Lower leg skin (tissue), 3 donors: Measurements from ENCODE around the gene SAXO1.

Source experiments
- POLR2A ChIP-seq, 2 donors: fragments of 450-650 bp; IDR thresholded peaks; one replicate each; pipeline ENCODE4 v1.6.1; 2016 to 2017; ENCODE audit warnings: antibody characterized with exemption in 2 of 2, mild to moderate bottlenecking in 1 of 2, moderate library complexity in 1 of 2
- TF ChIP-seq, protein P1 (sequence below), 3 donors: fragments of 450-650 bp; IDR thresholded peaks; one replicate each; pipeline ENCODE4 v1.5.1; 2016; ENCODE audit warnings: antibody characterized with exemption in 3 of 3, mild to moderate bottlenecking in 3 of 3, moderate library complexity in 2 of 3

DNA sequence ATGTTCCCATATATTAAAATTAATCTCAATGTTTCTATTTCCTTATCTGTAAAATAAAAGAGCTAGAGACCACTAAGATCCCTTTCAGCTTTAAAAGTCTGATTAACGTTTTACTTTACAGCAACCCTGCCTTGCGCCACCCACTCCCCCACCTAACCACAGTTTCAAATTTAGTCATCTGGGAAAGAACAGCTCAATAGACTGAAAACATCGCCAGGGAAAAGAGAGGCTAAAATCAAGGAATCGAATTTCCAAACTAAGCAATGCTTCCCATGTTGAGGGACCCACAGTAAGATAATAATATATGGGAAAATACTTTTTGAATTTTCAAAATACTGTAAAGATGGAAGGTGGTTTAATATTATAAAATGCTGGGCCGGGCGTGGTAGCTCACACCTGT, 6.6 kb downstream of the SAXO1 start:
- TF ChIP-seq, protein P1, sequence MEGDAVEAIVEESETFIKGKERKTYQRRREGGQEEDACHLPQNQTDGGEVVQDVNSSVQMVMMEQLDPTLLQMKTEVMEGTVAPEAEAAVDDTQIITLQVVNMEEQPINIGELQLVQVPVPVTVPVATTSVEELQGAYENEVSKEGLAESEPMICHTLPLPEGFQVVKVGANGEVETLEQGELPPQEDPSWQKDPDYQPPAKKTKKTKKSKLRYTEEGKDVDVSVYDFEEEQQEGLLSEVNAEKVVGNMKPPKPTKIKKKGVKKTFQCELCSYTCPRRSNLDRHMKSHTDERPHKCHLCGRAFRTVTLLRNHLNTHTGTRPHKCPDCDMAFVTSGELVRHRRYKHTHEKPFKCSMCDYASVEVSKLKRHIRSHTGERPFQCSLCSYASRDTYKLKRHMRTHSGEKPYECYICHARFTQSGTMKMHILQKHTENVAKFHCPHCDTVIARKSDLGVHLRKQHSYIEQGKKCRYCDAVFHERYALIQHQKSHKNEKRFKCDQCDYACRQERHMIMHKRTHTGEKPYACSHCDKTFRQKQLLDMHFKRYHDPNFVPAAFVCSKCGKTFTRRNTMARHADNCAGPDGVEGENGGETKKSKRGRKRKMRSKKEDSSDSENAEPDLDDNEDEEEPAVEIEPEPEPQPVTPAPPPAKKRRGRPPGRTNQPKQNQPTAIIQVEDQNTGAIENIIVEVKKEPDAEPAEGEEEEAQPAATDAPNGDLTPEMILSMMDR (IDR thresholded peaks at IDR 0.05): no peak
- TF ChIP-seq POLR2A (IDR thresholded peaks at IDR 0.05): no peak
